Central memory CD8-positive, alpha-beta T cell (primary cell): Measurements from ENCODE around the gene PAH.
"Not testable (repeated sequence)": the region's sequence is repeated elsewhere in the genome, so short reads cannot be mapped to it uniquely, and the experiment has no call there.

Experiments used
- ATAC-seq: fragments of 150-1000 bp; cut with Tn5 transposase; replicated peaks from 2 replicates; pipeline ENCODE4 v1.10.0; 2022; ENCODE audit warnings: mild to moderate bottlenecking, moderate FRiP score, moderate number of reproducible peaks; ENCODE audit not compliant: poor library complexity, severe bottlenecking; ENCODE audit errors: extremely low read depth
- DNase-seq, 2 donors: peaks; one replicate each; pipeline ENCODE4 v3.0.0; 2021; ENCODE audit warnings: low spot score in 2 of 2
- H3K27ac Mint-ChIP-seq: one replicate; pipeline ENCODE4 v1.8.0; 2022; ENCODE audit warnings: low read depth, mild to moderate bottlenecking, moderate library complexity, mixed read lengths
- H3K27me3 Mint-ChIP-seq: one replicate; pipeline ENCODE4 v1.8.0; 2022; ENCODE audit warnings: mixed read lengths
- H3K36me3 Mint-ChIP-seq: one replicate; pipeline ENCODE4 v1.8.0; 2022; ENCODE audit warnings: mild to moderate bottlenecking, moderate library complexity, mixed read lengths; ENCODE audit not compliant: insufficient read depth
- H3K4me1 Mint-ChIP-seq: one replicate; pipeline ENCODE4 v1.8.0; 2022; ENCODE audit warnings: mixed read lengths
- H3K4me3 Mint-ChIP-seq: one replicate; pipeline ENCODE4 v1.8.0; 2022; ENCODE audit warnings: mild to moderate bottlenecking, moderate library complexity, mixed read lengths
- H3K9me3 Mint-ChIP-seq: one replicate; pipeline ENCODE4 v1.8.0; 2022; ENCODE audit warnings: mixed read lengths

The PAH gene

DNA sequence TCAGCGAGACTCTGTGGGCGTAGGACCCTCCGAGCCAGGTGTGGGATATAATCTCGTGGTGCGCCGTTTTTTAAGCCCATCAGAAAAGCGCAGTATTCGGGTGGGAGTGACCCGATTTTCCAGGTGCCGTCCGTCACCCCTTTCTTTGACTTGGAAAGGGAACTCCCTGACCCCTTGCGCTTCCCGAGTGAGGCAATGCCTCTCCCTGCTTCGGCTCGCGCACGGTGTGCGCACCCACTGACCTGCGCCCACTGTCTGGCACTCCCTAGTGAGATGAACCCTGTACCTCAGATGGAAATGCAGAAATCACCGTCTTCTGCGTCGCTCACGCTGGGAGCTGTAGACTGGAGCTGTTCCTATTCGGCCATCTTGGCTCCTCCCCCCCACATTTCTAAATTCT lies 84.2 kb downstream of the PAH start:
- H3K36me3 Mint-ChIP-seq, H3K27ac Mint-ChIP-seq: not testable (repeated sequence)

DNA sequence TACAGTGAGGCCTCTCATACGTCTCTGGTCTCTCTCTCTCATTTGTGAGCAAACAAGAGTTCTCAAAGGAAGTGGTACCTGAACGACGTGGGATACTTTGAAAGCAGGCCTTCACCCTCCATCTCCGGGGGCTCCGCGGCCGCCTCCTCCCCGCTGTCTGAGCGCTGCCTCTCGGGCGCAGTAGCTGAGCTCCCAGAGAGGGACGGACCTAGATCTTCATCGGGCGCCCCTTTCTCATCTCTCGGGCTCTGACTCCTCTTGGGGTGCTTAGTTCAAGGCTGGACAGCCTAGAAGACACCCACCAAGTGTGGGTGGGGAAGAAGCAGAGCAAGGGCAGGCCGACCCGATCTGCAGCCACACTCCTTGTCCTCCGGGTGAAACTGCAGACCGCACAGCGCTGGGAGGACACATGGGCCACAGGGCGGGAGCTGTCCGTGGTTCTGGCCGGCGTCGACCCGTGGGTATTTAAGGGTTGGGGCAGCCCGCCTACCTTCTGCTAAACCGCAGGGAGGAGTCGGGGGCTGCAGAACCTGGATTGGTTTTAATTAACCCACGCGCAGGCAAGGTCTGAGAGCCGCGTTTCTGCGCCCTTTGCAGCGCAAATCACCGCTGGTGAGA lies 92.7 kb downstream of the PAH start:
- ATAC-seq: no peak

More for the DNA sequence above, 84.2 kb downstream of the PAH start:
- not testable (repeated sequence) for H3K4me3 Mint-ChIP-seq, H3K27me3 Mint-ChIP-seq, DNase-seq, H3K9me3 Mint-ChIP-seq, H3K4me1 Mint-ChIP-seq, ATAC-seq

DNA sequence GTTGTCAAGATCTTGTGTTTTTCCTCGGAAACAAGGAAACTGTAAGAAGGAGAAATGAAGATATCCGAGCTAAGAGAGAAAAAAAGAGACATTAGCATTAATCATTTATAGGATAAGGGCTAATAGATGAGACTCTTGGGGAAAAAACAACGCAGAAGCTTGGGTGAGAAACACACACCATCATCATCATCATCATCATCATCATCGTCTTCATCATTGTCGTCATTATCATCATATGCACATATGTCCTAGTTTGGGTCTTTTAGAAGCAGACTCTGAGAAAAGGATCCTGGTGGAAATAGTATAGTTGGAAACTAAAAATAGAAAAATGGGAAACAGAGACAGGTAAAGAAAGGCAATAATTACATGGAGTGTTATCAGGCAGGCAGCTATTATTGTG lies 95.9 kb downstream of the PAH start:
- DNase-seq (no peak), ATAC-seq (no peak)
- Mint-ChIP-seq H3K27ac (no peak overlapping the region), H3K4me1 (no peaks in the 10 kb centered on the region), H3K27me3 (peaks cover 79% of the 10 kb centered on the region), H3K4me3 (no peak overlapping the region), H3K9me3 (peaks cover 5% of the 10 kb centered on the region), H3K36me3 (no peaks in the 10 kb centered on the region)

More for the DNA sequence above, 92.7 kb downstream of the PAH start:
- Mint-ChIP-seq H3K4me1 (no peaks in the 10 kb centered on the region), H3K4me3 (no peak overlapping the region), H3K27me3 (peaks cover 62% of the 10 kb centered on the region), H3K27ac (no peak overlapping the region), H3K36me3 (no peaks in the 10 kb centered on the region), H3K9me3 (peaks cover 6% of the 10 kb centered on the region)
- DNase-seq: no peak

- Mint-ChIP-seq H3K36me3 (no peaks in the 10 kb centered on the region), H3K27me3 (peaks cover 56% of the 10 kb centered on the region), H3K27ac (no peak overlapping the region), H3K4me1 (no peaks in the 10 kb centered on the region), H3K4me3 (no peak overlapping the region), H3K9me3 (no peaks in the 10 kb centered on the region)
- DNase-seq (no peak), ATAC-seq (no peak)
These were observed 100.1 kb downstream of the PAH start for GRCh38 chr12:102816816-102817434.

GRCh38 chr12:102814691-102815367 lies 102.2 kb downstream of the PAH start:
- H3K4me3 Mint-ChIP-seq: no peak overlapping the region
- no peaks in the 10 kb centered on the region for H3K36me3 Mint-ChIP-seq
- H3K27ac Mint-ChIP-seq: no peak overlapping the region
- ATAC-seq: no peak
- H3K27me3 Mint-ChIP-seq: peaks cover 47% of the 10 kb centered on the region
- no peaks in the 10 kb centered on the region for H3K9me3 Mint-ChIP-seq
- H3K4me1 Mint-ChIP-seq: no peaks in the 10 kb centered on the region
- no peak for DNase-seq

- DNase-seq (no peak), ATAC-seq (no peak)
- Mint-ChIP-seq H3K36me3 (no peaks in the 10 kb centered on the region), H3K4me1 (no peaks in the 10 kb centered on the region), H3K9me3 (no peaks in the 10 kb centered on the region), H3K27me3 (peaks cover 30% of the 10 kb centered on the region), H3K4me3 (no peak overlapping the region), H3K27ac (no peak overlapping the region)
These were observed 104.7 kb downstream of the PAH start for GRCh38 chr12:102812344-102812743.

- H3K4me1 Mint-ChIP-seq: no peaks in the 10 kb centered on the region
- H3K4me3 Mint-ChIP-seq: no peak overlapping the region
- no peak for DNase-seq
- H3K27ac Mint-ChIP-seq: no peak overlapping the region
- no peaks in the 10 kb centered on the region for H3K36me3 Mint-ChIP-seq
- H3K27me3 Mint-ChIP-seq: peaks cover 32% of the 10 kb centered on the region
- H3K9me3 Mint-ChIP-seq: no peaks in the 10 kb centered on the region
- ATAC-seq: no peak
These were observed 105.8 kb downstream of the PAH start for GRCh38 chr12:102811110-102811737.

GRCh38 chr12:102808412-102808811 lies 108.6 kb downstream of the PAH start:
- Mint-ChIP-seq H3K27me3 (peaks cover 26% of the 10 kb centered on the region), H3K9me3 (no peaks in the 10 kb centered on the region), H3K4me1 (no peaks in the 10 kb centered on the region), H3K27ac (no peak overlapping the region), H3K36me3 (no peaks in the 10 kb centered on the region), H3K4me3 (no peak overlapping the region)
- no peak for ATAC-seq
- DNase-seq: no peak

- Mint-ChIP-seq H3K27ac (no peak overlapping the region), H3K4me1 (no peaks in the 10 kb centered on the region), H3K9me3 (no peaks in the 10 kb centered on the region), H3K27me3 (peaks cover 24% of the 10 kb centered on the region), H3K4me3 (no peak overlapping the region), H3K36me3 (no peaks in the 10 kb centered on the region)
- ATAC-seq: no peak
- no peak for DNase-seq
These were observed 110.5 kb downstream of the PAH start for GRCh38 chr12:102806592-102806991.

- Mint-ChIP-seq H3K9me3 (no peaks in the 10 kb centered on the region), H3K27me3 (peaks cover 24% of the 10 kb centered on the region), H3K4me1 (no peaks in the 10 kb centered on the region), H3K36me3 (no peaks in the 10 kb centered on the region), H3K27ac (no peak overlapping the region), H3K4me3 (no peak overlapping the region)
- no peak for ATAC-seq
- DNase-seq: no peak
These were observed 110.9 kb downstream of the PAH start for GRCh38 chr12:102806110-102806509.

- ATAC-seq: no peak
- no peak overlapping the region for H3K4me3 Mint-ChIP-seq
- H3K27me3 Mint-ChIP-seq: peaks cover 5% of the 10 kb centered on the region
- no peaks in the 10 kb centered on the region for H3K9me3 Mint-ChIP-seq
- H3K4me1 Mint-ChIP-seq: no peaks in the 10 kb centered on the region
- H3K36me3 Mint-ChIP-seq: no peaks in the 10 kb centered on the region
- no peak for DNase-seq
- no peak overlapping the region for H3K27ac Mint-ChIP-seq
These were observed 116.5 kb downstream of the PAH start for GRCh38 chr12:102800565-102800964.

DNA sequence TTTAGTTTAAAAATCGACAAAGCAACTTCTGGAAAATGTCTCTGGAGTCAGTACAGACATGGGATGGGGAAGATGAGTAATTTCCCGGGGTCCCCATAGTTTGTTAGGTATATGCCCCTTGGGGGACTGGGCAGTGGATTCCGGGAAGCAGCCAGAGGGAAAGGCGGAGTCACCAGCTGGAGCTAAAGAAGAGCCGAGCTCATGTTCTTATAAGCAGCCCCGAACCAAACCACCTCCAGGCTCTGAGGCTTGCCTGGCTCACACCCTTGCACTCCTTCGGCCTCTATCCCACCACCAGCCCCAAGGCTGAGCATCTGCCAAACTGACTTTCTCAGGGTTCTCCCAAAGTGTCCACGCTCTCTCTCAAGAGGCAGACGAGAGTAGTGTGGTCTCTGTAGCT lies 117.8 kb downstream of the PAH start:
- H3K27ac Mint-ChIP-seq: no peak overlapping the region
- no peaks in the 10 kb centered on the region for H3K36me3 Mint-ChIP-seq
- no peak overlapping the region for H3K4me3 Mint-ChIP-seq
- H3K4me1 Mint-ChIP-seq: no peaks in the 10 kb centered on the region
- peaks cover 13% of the 10 kb centered on the region for H3K27me3 Mint-ChIP-seq
- no peak for DNase-seq
- no peak for ATAC-seq
- no peaks in the 10 kb centered on the region for H3K9me3 Mint-ChIP-seq

DNA sequence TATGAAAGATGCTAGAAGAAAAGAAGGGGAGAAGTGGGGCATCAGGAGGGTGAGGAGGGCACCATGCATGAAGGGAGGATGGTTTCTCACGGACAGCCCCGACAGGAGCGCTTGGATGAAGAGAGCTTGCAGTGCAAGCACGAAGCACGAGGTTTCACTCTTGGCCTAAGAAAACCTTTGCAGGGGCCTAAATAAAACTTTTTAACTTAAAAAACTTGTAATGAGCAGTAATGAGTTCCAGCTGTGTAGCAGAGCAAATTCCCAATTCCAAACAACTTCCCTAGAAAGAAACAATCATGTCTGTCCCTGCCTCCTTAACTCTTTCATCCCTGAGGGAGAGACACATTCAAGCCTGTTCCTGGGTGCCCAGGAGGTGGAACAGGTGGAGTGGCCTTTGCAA lies 119.5 kb downstream of the PAH start:
- H3K9me3 Mint-ChIP-seq: no peaks in the 10 kb centered on the region
- H3K4me3 Mint-ChIP-seq: no peak overlapping the region
- DNase-seq (no peak), ATAC-seq (no peak)
- peaks cover 13% of the 10 kb centered on the region for H3K27me3 Mint-ChIP-seq
- no peak overlapping the region for H3K27ac Mint-ChIP-seq
- no peaks in the 10 kb centered on the region for H3K36me3 Mint-ChIP-seq
- H3K4me1 Mint-ChIP-seq: no peaks in the 10 kb centered on the region
